Large intestine (tissue), 12 donors: ENCODE data around the gene STXBP5L. TPM values are rescaled to one million over a fixed set of nuclear protein-coding genes. Genes with fewer than 3 reads are reported as not detected.
"Not testable (repeated sequence)": the region's sequence is repeated elsewhere in the genome, so short reads cannot be mapped to it uniquely, and the experiment has no call there.

Experiments
- DNase-seq, 2 donors: peaks; one replicate each; pipeline versions ENCODE4 v3.0.0 to v3.0.0-alpha.2; 2013
- H3K27ac ChIP-seq: one replicate; pipeline ENCODE4 v1.5.1; 2013; ENCODE audit warnings: low read length
- H3K27me3 ChIP-seq: 2 replicates; pipeline ENCODE4 v1.6.1; 2013; ENCODE audit warnings: low read length; ENCODE audit not compliant: control insufficient read depth, insufficient read depth
- H3K36me3 ChIP-seq: 2 replicates; pipeline ENCODE4 v1.6.1; 2013; ENCODE audit warnings: low read length; ENCODE audit not compliant: control insufficient read depth, insufficient read depth
- H3K4me1 ChIP-seq: one replicate; pipeline ENCODE4 v1.6.1; 2013; ENCODE audit warnings: low read length; ENCODE audit not compliant: control insufficient read depth, insufficient read depth
- H3K4me3 ChIP-seq: one replicate; pipeline ENCODE4 v1.5.1; 2013; ENCODE audit warnings: low read length
- H3K9me3 ChIP-seq: one replicate; pipeline ENCODE4 v1.6.1; 2013; ENCODE audit warnings: mild to moderate bottlenecking, low read depth, low read length, moderate library complexity; ENCODE audit not compliant: control insufficient read depth
- WGBS: methylation state at CpG from one replicate; pipeline ENCODE4 v1.1.5; 2013; ENCODE audit warnings: low lambda C conversion rate; ENCODE audit not compliant: insufficient coverage; 5-methylcytosine and 5-hydroxymethylcytosine counted together
- long read RNA-seq, 11 donors: transcript quantifications; one replicate each; lab custom pipeline, GENCODE V29; 2026
- polyA plus RNA-seq: library from polyadenylated mRNA; unstranded; fragments of 120-200 nt; gene quantifications from one replicate; pipeline ENCODE4 v1.2.1, GENCODE V29; 2013

The STXBP5L gene
- polyA plus RNA-seq = 0.84 TPM
- long read RNA-seq, donor 1 = 0 reads
- long read RNA-seq, donor 2 = 0 reads
- long read RNA-seq, donor 3 = 0 reads
- long read RNA-seq, donor 4 = 0 reads
- long read RNA-seq, donor 5 = 0 reads
- long read RNA-seq, donor 6 = 0 reads
- long read RNA-seq, donor 7 = 0 reads
- long read RNA-seq, donor 8 = 0 reads
- long read RNA-seq, donor 9 = 0 reads
- long read RNA-seq, donor 10 = 0 reads
- long read RNA-seq, donor 11 = 0 reads

DNA sequence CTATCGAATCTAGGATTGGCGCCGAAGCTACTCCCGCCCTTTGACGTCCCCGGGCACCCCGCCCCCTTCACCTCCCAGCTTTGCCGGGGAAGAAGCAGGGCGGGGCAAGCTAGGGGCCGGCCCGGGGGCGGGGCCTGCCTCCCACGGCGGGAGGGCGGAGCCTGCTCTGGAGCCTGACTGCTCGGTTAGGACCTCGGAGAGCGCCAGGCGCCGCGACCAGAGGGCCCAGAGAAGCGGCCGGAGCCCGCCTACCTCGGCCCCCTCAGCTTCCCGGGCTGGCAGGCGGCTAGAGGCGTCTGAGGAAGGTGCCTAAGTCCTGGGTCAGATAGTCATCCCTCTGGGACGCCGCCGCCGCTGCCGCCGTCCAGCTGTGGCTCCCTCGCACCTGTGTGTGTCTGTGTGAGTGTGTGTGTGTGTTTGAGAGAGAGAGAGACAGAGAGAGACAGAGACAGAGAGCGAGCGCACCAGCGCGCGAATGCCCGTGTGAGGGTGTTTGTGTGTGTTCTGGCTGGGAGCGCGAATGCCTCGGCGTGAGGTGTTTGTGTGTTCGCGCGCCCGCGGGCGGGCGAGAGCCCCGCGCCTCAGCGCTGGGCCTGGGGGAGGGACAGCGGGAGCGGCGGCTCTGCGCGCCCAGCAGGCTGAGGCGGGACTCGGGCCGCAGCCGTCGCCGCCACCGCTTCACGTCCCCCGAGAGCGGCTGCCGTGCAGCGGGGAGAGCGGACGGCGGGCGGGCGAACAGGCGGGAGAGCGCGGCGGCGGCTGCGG is at the start of gene STXBP5L:
Gene STXBP5L (plus strand): TSS at position 176 of the 765 bp plus-strand sequence. CDS start 1,374 bp downstream, outside the sequence.
- Histone ChIP-seq H3K36me3 (no peaks in the 10 kb centered on the region), H3K4me1 (peaks cover 7% of the 10 kb centered on the region), H3K4me3 (peak within 1 kb of the TSS; percentile 44), H3K27me3 (peaks cover 31% of the 10 kb centered on the region), H3K9me3 (peaks cover 4% of the 10 kb centered on the region), H3K27ac (no peak within 1 kb of the TSS)
- no CpG with 5 or more reads among the region's 83 CpGs for WGBS
- DNase-seq = peak; percentile 70 to 88

DNA sequence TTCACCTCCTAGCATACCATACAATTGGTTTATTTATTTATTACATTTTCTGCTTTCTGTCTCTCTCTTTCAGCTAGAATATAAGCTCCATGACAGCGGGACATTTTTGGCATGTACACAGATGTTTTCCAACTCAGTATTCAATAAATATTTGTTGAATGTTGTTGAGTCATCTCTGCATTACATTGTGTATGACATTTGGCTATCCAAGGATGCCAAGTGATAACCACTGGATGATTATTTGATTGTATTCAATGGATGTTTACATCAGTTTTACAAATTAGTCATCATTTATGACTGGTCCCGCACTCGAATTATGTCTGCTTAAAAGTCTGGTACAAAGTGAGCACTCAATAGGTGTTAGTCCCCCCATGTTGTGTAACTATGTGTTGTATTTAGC is 49.5 kb upstream of the STXBP5L start:
- Histone ChIP-seq H3K36me3 (no peaks in the 10 kb centered on the region), H3K4me3 (no peak overlapping the region), H3K9me3 (no peaks in the 10 kb centered on the region), H3K27me3 (no peaks in the 10 kb centered on the region), H3K27ac (no peak overlapping the region), H3K4me1 (no peaks in the 10 kb centered on the region)
- WGBS = 100% methylated on average over 1 of the region's 3 CpGs
- no peak for DNase-seq

DNA sequence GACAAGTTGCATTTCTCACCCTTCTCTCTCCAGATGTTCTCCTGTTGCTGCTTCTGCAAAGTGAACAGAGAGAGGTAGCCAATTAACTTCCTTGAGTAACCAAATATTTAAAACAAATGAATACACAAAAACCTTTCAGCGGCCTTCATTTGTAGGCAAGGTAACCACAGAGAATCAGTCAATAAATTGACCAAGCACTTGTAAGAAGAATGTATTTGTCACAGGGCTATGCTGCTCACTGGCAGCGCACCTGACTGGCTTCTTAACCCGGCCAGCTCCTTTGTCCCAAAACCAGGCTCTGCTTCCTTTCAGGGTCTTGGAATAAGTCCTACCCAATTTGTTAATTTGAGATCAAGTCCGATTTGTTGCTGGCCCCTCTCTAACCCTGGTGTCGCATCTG is 43.5 kb upstream of the STXBP5L start:
- H3K27ac ChIP-seq = no peak overlapping the region
- no peaks in the 10 kb centered on the region for H3K36me3 ChIP-seq
- no CpG with 5 or more reads among the region's 5 CpGs for WGBS
- H3K4me1 ChIP-seq = no peaks in the 10 kb centered on the region
- H3K9me3 ChIP-seq = no peaks in the 10 kb centered on the region
- no peak overlapping the region for H3K4me3 ChIP-seq
- no peaks in the 10 kb centered on the region for H3K27me3 ChIP-seq
- DNase-seq = no peak

DNA sequence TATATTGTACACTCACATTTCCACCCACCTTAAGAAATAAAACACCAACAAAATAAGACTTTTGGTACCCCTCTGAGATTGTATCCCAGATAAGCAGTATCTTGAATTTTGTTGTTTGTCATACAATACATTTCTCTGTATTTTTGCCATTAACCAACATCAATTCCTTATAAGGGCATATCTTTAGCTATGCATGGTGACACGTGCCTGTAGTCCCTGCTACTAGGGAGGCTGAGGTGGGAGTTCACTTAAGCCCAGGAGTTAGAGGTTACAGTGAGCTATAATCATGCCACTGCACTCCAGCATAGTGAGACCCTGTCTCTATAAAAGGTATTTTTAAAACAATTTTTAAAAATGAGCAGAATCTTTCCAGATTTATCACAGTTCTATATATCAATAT is 32.5 kb upstream of the STXBP5L start:
- no peak for DNase-seq
- Histone ChIP-seq H3K27me3 (no peaks in the 10 kb centered on the region), H3K4me3 (no peak overlapping the region), H3K4me1 (no peaks in the 10 kb centered on the region), H3K36me3 (no peaks in the 10 kb centered on the region), H3K27ac (no peak overlapping the region), H3K9me3 (no peaks in the 10 kb centered on the region)
- no CpG with 5 or more reads among the region's 1 CpG for WGBS

DNA sequence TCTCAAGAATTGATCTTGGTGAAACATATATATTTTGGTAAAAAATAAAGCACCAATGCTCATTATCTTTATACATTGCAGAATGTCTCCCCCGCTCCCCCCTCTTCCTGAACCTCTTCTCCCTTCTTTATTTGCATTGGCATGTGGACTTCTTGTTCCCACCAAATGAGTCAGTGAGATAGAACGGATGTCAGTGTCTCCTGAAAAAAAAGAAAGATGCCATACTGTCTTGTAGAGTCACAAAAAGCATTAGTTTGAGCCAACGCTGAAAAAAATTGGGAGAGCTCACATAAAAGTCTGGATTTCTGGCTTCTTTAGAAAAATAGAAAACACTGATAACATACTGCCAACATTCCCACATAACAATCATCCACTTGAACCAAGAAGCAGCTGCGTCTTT is 32.0 kb upstream of the STXBP5L start:
- Histone ChIP-seq H3K36me3 (no peaks in the 10 kb centered on the region), H3K9me3 (no peaks in the 10 kb centered on the region), H3K27ac (no peak overlapping the region), H3K27me3 (no peaks in the 10 kb centered on the region), H3K4me1 (no peaks in the 10 kb centered on the region), H3K4me3 (no peak overlapping the region)
- DNase-seq = no peak
- 78% methylated on average over 2 of the region's 4 CpGs for WGBS

DNA sequence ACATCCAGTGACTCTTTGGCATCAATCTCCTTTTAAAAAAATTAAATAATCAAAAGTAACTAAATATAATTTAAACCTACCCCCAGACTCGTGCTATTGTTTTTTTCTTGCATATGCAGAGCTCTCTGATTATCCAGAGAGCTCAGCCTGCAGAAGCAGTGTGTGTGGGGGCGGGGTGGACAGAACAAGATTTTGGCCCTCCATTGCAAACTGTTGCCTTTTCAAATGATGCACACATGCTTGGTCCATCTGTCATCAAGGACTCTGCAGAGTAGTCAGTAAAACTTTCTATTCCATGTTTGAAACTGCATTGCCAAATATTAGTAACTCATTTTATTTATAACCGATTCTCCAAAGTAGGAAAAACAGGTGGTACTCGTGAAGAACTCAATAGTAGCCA is 28.6 kb upstream of the STXBP5L start:
- Histone ChIP-seq H3K36me3 (no peaks in the 10 kb centered on the region), H3K27ac (no peak overlapping the region), H3K4me3 (no peak overlapping the region), H3K27me3 (no peaks in the 10 kb centered on the region), H3K9me3 (no peaks in the 10 kb centered on the region), H3K4me1 (no peaks in the 10 kb centered on the region)
- no peak for DNase-seq
- no CpG with 5 or more reads among the region's 4 CpGs for WGBS

DNA sequence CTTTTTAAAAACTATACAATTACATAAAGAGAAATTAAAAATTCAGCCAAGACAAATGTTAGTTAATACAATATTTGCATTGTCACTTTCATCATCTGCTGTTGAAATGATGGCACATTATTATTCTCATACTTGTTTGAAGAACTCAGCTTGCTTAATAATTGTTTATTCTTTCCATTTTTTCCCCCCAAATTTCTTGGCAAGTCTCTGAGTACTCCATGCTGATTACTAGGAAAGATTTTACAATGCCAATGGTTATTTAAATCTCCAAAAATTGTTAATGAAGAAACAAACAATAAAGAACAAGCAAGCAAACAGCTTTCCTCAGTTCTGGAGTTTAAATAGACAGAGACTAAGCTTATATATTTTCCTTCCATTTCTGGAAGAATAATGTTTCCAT is 15.1 kb upstream of the STXBP5L start:
- no peaks in the 10 kb centered on the region for H3K36me3 ChIP-seq
- no peak overlapping the region for H3K4me3 ChIP-seq
- no peak for DNase-seq
- H3K27me3 ChIP-seq = no peaks in the 10 kb centered on the region
- H3K4me1 ChIP-seq = no peaks in the 10 kb centered on the region
- H3K27ac ChIP-seq = no peak overlapping the region
- H3K9me3 ChIP-seq = no peaks in the 10 kb centered on the region

DNA sequence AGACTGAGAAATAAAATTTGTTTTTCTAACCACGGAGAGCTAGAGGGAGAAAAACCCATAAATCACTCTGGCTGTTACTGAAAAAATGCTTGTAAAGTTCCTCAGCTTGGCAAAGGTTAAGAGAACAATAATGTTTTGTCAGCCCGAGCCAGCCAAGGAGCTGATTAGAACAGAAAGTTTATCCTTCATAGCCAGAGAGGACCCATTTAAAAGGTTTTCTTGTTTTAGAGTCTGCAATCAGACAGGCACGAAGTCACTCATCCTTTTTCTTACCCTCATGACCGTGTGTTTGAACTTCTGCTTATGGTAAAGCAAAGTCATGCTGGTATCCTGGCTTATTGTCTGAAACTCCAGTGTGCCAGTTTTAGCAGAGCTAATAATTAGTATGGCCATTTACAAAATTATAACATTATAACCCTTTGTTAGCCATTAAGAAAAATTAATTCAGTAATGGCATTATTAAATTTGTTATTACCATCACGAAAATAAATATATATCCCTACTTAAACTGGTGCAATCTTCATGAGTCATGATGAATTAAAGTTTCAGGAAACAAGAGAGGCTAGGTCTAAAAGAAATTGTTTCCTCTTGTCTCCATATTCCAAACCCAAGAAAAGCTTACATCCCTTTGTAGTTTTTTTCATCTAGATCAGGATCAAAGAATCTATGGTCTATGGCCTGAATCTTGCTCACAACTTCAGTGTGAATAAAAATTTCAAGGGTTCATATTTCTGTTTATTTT is 13.5 kb upstream of the STXBP5L start:
- Histone ChIP-seq H3K9me3 (no peaks in the 10 kb centered on the region), H3K4me1 (no peaks in the 10 kb centered on the region), H3K27me3 (no peaks in the 10 kb centered on the region), H3K27ac (no peak overlapping the region), H3K4me3 (no peak overlapping the region), H3K36me3 (no peaks in the 10 kb centered on the region)
- no peak for DNase-seq
- 32% methylated on average over 3 of the region's 5 CpGs for WGBS

DNA sequence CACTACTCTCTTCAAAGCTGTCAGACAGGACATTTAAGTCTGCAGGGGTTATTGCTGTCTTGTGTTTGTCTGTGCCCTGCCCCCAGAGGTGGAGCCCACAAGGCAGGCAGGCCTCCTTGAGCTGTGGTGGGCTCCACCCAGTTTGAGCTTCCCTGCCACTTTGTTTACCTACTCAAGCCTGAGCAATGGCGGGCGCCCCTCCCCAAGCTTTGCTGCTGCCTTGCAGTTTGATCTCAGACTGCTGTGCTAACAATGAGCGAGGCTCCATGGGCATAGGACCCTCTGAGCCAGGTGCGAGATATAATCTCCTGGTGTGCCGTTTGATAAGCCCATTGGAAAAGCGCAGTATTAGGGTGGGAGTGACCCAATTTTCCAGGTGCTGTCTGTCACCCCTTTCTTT is 6.3 kb upstream of the STXBP5L start:
- not testable (repeated sequence) for H3K27me3 ChIP-seq, H3K4me1 ChIP-seq, H3K27ac ChIP-seq, H3K4me3 ChIP-seq, H3K9me3 ChIP-seq, DNase-seq, H3K36me3 ChIP-seq
- WGBS = no CpG with 5 or more reads among the region's 6 CpGs

DNA sequence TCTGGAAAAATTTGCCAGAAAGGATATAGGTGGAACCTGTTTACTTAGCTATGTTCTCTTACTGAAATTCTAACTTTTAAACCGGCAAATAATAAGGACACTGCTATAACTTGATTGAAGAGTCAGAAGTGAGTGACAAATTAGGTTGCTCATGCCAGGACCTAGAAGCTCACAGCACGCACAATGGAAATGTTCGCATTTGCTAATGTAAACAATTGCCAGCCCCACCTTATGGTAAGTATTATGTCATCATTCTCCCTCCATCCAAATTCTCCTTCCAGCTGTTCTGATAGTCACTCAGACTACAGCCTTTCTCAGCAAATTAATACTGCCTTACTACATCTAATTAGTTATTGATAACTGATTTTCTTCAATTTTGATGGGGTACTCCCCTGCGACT is 4.8 kb upstream of the STXBP5L start:
- no peak overlapping the region for H3K27ac ChIP-seq
- peaks cover 3% of the 10 kb centered on the region for H3K9me3 ChIP-seq
- H3K27me3 ChIP-seq = peaks cover 12% of the 10 kb centered on the region
- no peak for DNase-seq
- 100% methylated on average over 1 of the region's 4 CpGs for WGBS
- no peak overlapping the region for H3K4me3 ChIP-seq
- no peaks in the 10 kb centered on the region for H3K36me3 ChIP-seq
- H3K4me1 ChIP-seq = no peaks in the 10 kb centered on the region
